Glutamatergic neuron (in vitro differentiated cells): ENCODE results near the gene HTR3C. TPM values are rescaled to one million over a fixed set of nuclear protein-coding genes. Genes with fewer than 3 reads are reported as not detected.

ENCODE experiments used
- DNase-seq: peaks from one replicate; pipeline ENCODE4 v3.0.0; 2022
- H3K27ac Mint-ChIP-seq: one replicate; pipeline ENCODE4 v1.8.0; 2020; ENCODE audit warnings: mild to moderate bottlenecking, mixed read lengths, inconsistent platforms; ENCODE audit not compliant: unreplicated experiment
- H3K27me3 Mint-ChIP-seq: one replicate; pipeline ENCODE4 v1.8.0; 2020; ENCODE audit warnings: mild to moderate bottlenecking, moderate library complexity, mixed read lengths, inconsistent platforms; ENCODE audit not compliant: unreplicated experiment
- H3K36me3 Mint-ChIP-seq: one replicate; pipeline ENCODE4 v1.8.0; 2020; ENCODE audit warnings: mild to moderate bottlenecking, mixed read lengths, inconsistent platforms; ENCODE audit not compliant: unreplicated experiment
- H3K4me1 Mint-ChIP-seq: one replicate; pipeline ENCODE4 v1.8.0; 2020; ENCODE audit warnings: mild to moderate bottlenecking, low read depth, mixed read lengths, inconsistent platforms; ENCODE audit not compliant: unreplicated experiment
- H3K4me3 Mint-ChIP-seq: one replicate; pipeline ENCODE4 v1.8.0; 2020; ENCODE audit warnings: mild to moderate bottlenecking, mixed read lengths, inconsistent platforms; ENCODE audit not compliant: unreplicated experiment
- H3K9me3 Mint-ChIP-seq: one replicate; pipeline ENCODE4 v1.8.0; 2020; ENCODE audit warnings: mild to moderate bottlenecking, moderate library complexity, mixed read lengths, inconsistent platforms; ENCODE audit not compliant: unreplicated experiment
- CTCF ChIP-seq: fragments of 200-600 bp; sonication (generic); IDR thresholded peaks from one replicate; pipeline ENCODE4 v1.5.0; 2021; ENCODE audit not compliant: partially characterized antibody, unreplicated experiment
- total RNA-seq: library from RNA; stranded (reverse); fragmentation: NEBNext Ultra II Directional; extraction: Animal tissue kit (Norgen Biotek cat#: 25700); gene quantifications from one replicate; pipeline ENCODE4 v1.2.1, GENCODE V29; 2021; ENCODE audit not compliant: unreplicated experiment

Gene HTR3C
- total RNA-seq, 1 donor from 2014 or later: not detected

- H3K36me3 Mint-ChIP-seq: no peaks in the 10 kb centered on the region
- H3K4me3 Mint-ChIP-seq: no peak overlapping the region
- peaks cover 2% of the 10 kb centered on the region for H3K9me3 Mint-ChIP-seq
- DNase-seq: no peak
- no peak overlapping the region for H3K27ac Mint-ChIP-seq
- H3K27me3 Mint-ChIP-seq: no peaks in the 10 kb centered on the region
- TF ChIP-seq CTCF: no peak
- no peaks in the 10 kb centered on the region for H3K4me1 Mint-ChIP-seq
These were observed 32.6 kb downstream of the HTR3C start for GRCh38 chr3:184085389-184085852.

DNA sequence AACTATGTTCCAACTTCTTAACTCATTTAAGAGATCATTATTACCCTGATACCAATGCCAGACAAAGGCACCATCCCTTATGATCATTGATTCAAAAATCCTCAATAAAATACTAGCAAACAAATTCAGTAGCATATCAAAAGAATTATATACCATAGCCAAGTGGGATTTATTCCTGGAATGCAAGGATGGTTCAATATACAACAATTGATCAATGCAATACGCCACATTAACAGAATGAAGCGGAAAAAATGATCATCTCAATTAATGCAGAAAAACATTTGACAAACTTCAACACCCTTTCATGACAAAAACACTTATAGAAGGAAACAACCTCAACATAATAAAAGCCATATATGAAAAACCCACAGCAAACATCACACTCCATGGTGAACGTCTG, 39.4 kb downstream of the HTR3C start:
- Mint-ChIP-seq H3K9me3 (no peaks in the 10 kb centered on the region), H3K4me3 (no peak overlapping the region), H3K36me3 (no peaks in the 10 kb centered on the region), H3K27ac (no peak overlapping the region), H3K27me3 (peaks cover 3% of the 10 kb centered on the region), H3K4me1 (no peaks in the 10 kb centered on the region)
- no peak for TF ChIP-seq CTCF
- no peak for DNase-seq

GRCh38 chr3:184096811-184097383, 44.0 kb downstream of the HTR3C start, which contains the start of gene HTR3E:
Gene HTR3E, plus strand, starts transcription at chr3:184097064. Its CDS starts 466 bp downstream, at chr3:184097530.
- no peak for TF ChIP-seq CTCF
- DNase-seq: no peak
- Mint-ChIP-seq H3K27ac (no peak within 1 kb of the TSS), H3K27me3 (peaks cover 3% of the 10 kb centered on the region), H3K9me3 (no peaks in the 10 kb centered on the region), H3K4me1 (no peaks in the 10 kb centered on the region), H3K36me3 (no peaks in the 10 kb centered on the region), H3K4me3 (no peak within 1 kb of the TSS)

GRCh38 chr3:184097556-184097955, 44.7 kb downstream of the HTR3C start:
- Mint-ChIP-seq H3K9me3 (no peaks in the 10 kb centered on the region), H3K27me3 (peaks cover 3% of the 10 kb centered on the region), H3K4me1 (no peaks in the 10 kb centered on the region), H3K27ac (no peak overlapping the region), H3K4me3 (no peak overlapping the region), H3K36me3 (no peaks in the 10 kb centered on the region)
- DNase-seq: no peak
- TF ChIP-seq CTCF: no peak

GRCh38 chr3:184099806-184100686, 47.2 kb downstream of the HTR3C start:
- TF ChIP-seq CTCF: no peak
- Mint-ChIP-seq H3K27ac (no peak overlapping the region), H3K36me3 (no peaks in the 10 kb centered on the region), H3K9me3 (no peaks in the 10 kb centered on the region), H3K4me1 (no peaks in the 10 kb centered on the region), H3K27me3 (peaks cover 3% of the 10 kb centered on the region), H3K4me3 (no peak overlapping the region)
- DNase-seq: no peak
